GM12875 (cell line): Measurements from ENCODE around the gene CSNK2A1.

Experiments
- H3K4me3 ChIP-seq: one replicate; pipeline ENCODE4 v1.5.1; 2011; ENCODE audit warnings: low read depth, low read length, control low read depth
- CTCF ChIP-seq: IDR thresholded peaks from 2 replicates; pipeline ENCODE4 v1.5.1; 2011; ENCODE audit warnings: low read depth, mild to moderate bottlenecking, control low read depth, inconsistent platforms, low read length, moderate library complexity, borderline replicate concordance; ENCODE audit not compliant: insufficient read depth

The CSNK2A1 gene

GRCh38 chr20:434661-435419 lies 108.8 kb downstream of the CSNK2A1 start:
- H3K4me3 ChIP-seq = no peak overlapping the region
- TF ChIP-seq CTCF = no peak

- TF ChIP-seq CTCF = no peak
- H3K4me3 ChIP-seq = no peak overlapping the region
Measured at GRCh38 chr20:434221-434620, 109.4 kb downstream of the CSNK2A1 start.

- no peak for TF ChIP-seq CTCF
- H3K4me3 ChIP-seq = no peak overlapping the region
Measured at GRCh38 chr20:433300-433975, 110.2 kb downstream of the CSNK2A1 start.

GRCh38 chr20:432677-433299 lies 110.8 kb downstream of the CSNK2A1 start:
- no peak for TF ChIP-seq CTCF
- no peak overlapping the region for H3K4me3 ChIP-seq

GRCh38 chr20:432208-432607 lies 111.4 kb downstream of the CSNK2A1 start:
- no peak for TF ChIP-seq CTCF

GRCh38 chr20:431012-431904 lies 112.3 kb downstream of the CSNK2A1 start:
- no peak overlapping the region for H3K4me3 ChIP-seq
- 0 out of 2 replicates have a peak, but pooled peaks have one; percentile 23 for TF ChIP-seq CTCF

More at GRCh38 chr20:432208-432607, 111.4 kb downstream of the CSNK2A1 start:
- no peak overlapping the region for H3K4me3 ChIP-seq
